Chondrocyte (in vitro differentiated cells): ENCODE results near the gene ZFR2. TPM values are rescaled to one million over a fixed set of nuclear protein-coding genes. Genes with fewer than 3 reads are reported as not detected.

Experiments used
- DNase-seq: peaks from one replicate; pipeline ENCODE4 v3.0.0; 2021; ENCODE audit warnings: mixed read lengths, low spot score
- H3K27ac Mint-ChIP-seq: one replicate; pipeline ENCODE4 v1.8.0; 2021; ENCODE audit warnings: mild to moderate bottlenecking, moderate library complexity, mixed read lengths; ENCODE audit not compliant: unreplicated experiment
- H3K27me3 Mint-ChIP-seq: 2 replicates; pipeline ENCODE4 v1.8.0; 2021; ENCODE audit warnings: low read depth, mixed read lengths
- H3K36me3 Mint-ChIP-seq: 2 replicates; pipeline ENCODE4 v1.8.0; 2021; ENCODE audit warnings: low read depth, mixed read lengths
- H3K4me1 Mint-ChIP-seq: 2 replicates; pipeline ENCODE4 v1.8.0; 2021; ENCODE audit warnings: low read depth, mild to moderate bottlenecking, mixed read lengths
- H3K4me3 Mint-ChIP-seq: one replicate; pipeline ENCODE4 v1.8.0; 2021; ENCODE audit warnings: mild to moderate bottlenecking, moderate library complexity, mixed read lengths; ENCODE audit not compliant: unreplicated experiment
- H3K9me3 Mint-ChIP-seq: 2 replicates; pipeline ENCODE4 v1.8.0; 2021; ENCODE audit warnings: low read depth, mixed read lengths
- total RNA-seq: library from RNA; stranded (reverse); gene quantifications from 3 replicates; pipeline ENCODE4 v1.2.1, GENCODE V29; 2021
- TF ChIP-seq, protein P1 (sequence below): fragments of 200-600 bp; sonication (generic); IDR thresholded peaks from 2 replicates; pipeline ENCODE4 v1.5.0; 2021; ENCODE audit warnings: antibody characterized with exemption, mild to moderate bottlenecking, moderate library complexity

ZFR2 gene
- total RNA-seq, 1 donor from 2014 or later, result not detected

DNA sequence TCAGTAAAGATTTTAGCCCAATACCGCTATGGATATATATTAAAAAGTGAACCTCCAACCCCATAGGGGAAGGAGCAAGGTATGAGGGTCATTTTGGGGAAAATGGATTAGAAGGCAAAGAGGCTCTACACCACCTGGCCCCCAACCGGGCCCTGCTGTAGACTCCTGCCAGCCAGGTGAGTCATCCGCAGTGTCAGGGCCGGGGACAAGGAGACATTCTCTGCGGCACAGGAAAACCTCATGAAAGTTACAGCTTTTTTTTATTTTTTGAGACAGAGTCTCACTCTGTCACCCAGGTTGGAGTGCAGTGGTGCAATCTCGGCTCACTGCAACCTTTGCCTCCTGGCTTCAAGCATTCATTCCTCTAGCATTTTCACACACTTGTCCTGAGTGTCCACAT, 32.0 kb downstream of the ZFR2 start:
- Mint-ChIP-seq H3K9me3 (no peaks in the 10 kb centered on the region), H3K36me3 (no peaks in the 10 kb centered on the region), H3K4me1 (no peaks in the 10 kb centered on the region), H3K4me3 (no peak overlapping the region), H3K27me3 (peaks cover 43% of the 10 kb centered on the region), H3K27ac (no peak overlapping the region)
- no peak for DNase-seq
- TF ChIP-seq, protein P1, sequence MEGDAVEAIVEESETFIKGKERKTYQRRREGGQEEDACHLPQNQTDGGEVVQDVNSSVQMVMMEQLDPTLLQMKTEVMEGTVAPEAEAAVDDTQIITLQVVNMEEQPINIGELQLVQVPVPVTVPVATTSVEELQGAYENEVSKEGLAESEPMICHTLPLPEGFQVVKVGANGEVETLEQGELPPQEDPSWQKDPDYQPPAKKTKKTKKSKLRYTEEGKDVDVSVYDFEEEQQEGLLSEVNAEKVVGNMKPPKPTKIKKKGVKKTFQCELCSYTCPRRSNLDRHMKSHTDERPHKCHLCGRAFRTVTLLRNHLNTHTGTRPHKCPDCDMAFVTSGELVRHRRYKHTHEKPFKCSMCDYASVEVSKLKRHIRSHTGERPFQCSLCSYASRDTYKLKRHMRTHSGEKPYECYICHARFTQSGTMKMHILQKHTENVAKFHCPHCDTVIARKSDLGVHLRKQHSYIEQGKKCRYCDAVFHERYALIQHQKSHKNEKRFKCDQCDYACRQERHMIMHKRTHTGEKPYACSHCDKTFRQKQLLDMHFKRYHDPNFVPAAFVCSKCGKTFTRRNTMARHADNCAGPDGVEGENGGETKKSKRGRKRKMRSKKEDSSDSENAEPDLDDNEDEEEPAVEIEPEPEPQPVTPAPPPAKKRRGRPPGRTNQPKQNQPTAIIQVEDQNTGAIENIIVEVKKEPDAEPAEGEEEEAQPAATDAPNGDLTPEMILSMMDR, result no peak

DNA sequence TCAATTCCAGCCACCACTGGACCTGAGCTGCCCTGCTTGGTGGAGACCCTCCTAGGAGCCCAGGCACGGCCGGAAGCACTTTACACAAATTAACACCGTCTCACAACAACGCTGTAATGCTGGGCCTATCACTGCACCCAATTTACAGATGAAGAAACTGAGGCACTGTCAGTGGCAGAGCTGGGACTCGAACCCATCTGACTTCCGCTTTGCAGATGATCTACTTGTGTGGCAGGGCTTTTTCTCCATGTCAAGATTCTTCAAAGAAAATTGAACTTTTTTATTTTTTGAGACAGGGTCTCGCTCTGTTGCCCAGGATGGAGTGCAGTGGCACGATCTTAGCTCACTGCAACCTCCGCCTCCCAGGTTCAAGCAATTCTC, 33.8 kb downstream of the ZFR2 start:
- Mint-ChIP-seq H3K27me3 (peaks cover 51% of the 10 kb centered on the region), H3K4me1 (no peaks in the 10 kb centered on the region), H3K27ac (no peak overlapping the region), H3K9me3 (no peaks in the 10 kb centered on the region), H3K4me3 (no peak overlapping the region), H3K36me3 (no peaks in the 10 kb centered on the region)
- no peak for DNase-seq
- TF ChIP-seq, protein P1, result no peak

DNA sequence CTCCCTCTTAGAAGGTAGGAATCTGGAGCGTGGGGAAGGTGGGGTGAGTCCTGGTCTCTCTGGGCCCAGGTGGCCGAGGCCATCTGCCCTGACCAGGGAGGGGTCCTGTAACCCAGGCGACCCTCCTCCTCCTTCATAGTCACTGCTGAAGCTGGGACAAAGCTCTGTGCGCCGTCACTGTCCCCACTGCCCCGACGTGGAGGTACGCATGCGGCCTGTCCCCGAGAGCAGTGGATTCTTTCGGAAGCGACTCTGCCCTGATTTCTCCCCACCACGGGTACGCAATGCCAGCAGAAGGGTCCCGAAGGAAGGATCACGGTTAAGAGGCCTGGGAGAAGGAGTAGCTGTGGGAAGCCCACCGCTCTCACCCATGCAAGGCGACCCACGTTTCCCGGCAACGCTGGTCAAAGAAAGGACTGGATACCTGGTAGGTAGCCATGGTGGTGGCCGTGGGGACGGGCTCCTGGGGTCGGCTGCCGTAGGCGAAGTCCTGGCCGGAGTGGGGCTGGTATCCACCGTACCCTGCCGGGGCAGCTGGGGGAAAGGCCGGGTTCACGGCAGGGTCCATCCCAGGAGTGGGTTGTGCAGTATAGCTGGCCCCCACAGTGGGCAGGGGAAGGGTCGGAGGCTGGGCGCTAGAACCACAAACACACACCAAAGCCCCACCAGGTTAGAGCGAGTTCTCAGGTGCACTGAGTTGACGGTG, 34.3 kb downstream of the ZFR2 start:
- Mint-ChIP-seq H3K4me1 (no peaks in the 10 kb centered on the region), H3K27ac (no peak overlapping the region), H3K4me3 (no peak overlapping the region), H3K9me3 (no peaks in the 10 kb centered on the region), H3K36me3 (no peaks in the 10 kb centered on the region), H3K27me3 (peaks cover 47% of the 10 kb centered on the region)
- TF ChIP-seq, protein P1, result no peak
- no peak for DNase-seq

DNA sequence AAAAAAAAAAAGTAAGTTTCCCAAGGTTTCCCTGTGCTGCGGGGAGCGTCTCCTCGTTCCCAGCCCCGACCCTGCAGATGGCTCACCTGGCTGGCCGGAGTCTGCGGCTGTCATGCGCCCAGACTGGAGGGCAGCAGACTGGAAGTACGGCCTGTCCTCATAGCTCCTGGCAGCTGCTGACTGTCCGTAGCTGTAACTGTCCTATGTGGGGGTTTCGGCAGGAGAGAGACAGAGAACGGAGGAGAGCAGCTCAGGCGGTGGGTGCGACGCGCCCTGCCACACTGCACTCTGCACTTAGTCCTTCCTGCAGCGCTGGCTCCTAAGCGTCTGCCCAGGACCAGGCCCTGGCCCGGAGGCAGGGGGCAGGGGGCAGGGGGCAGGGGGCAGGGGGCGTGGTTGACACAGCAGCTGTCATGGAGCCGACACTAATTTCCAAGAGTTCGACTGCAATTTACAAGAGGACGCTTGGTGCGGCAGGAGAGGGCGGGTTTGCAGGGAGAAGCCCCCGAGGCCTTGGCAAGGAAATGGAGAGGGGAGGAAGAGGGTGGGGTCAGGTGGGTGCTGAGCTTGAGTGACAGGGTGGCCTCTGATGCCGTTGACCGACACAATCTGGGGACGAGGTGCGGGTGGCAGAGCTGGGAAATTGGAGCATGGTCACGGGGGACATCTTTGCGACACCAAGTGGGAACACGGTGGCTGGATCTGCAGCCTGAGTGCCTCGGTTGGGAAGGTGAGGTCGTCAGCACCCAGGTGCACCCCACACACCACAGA, 35.1 kb downstream of the ZFR2 start:
- Mint-ChIP-seq H3K9me3 (no peaks in the 10 kb centered on the region), H3K4me3 (no peak overlapping the region), H3K36me3 (no peaks in the 10 kb centered on the region), H3K4me1 (no peaks in the 10 kb centered on the region), H3K27me3 (peaks cover 47% of the 10 kb centered on the region), H3K27ac (no peak overlapping the region)
- TF ChIP-seq, protein P1, result no peak
- DNase-seq, result no peak

DNA sequence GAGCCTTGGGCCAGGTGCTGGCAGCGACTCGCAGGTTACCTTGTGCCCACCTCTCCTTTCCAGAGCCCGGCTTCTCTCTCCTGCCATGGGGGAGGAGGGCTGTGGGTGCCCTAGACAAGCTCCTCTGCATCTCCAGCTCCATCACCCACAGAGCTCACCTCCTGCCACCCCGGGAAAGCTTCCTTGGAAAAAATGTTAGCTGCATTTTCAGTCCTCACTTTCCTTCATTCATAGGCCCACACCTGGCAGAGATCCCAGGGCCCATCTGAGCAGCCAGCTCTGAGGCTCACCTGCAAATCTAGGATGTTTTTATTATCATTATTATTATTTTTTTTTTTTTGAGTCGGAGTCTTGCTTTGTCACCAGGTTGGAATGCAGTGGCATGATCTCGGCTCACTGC, 36.8 kb downstream of the ZFR2 start:
- H3K4me1 Mint-ChIP-seq, result peaks cover 7% of the 10 kb centered on the region
- H3K27me3 Mint-ChIP-seq, result peaks cover 32% of the 10 kb centered on the region
- no peak overlapping the region for H3K4me3 Mint-ChIP-seq
- no peaks in the 10 kb centered on the region for H3K36me3 Mint-ChIP-seq
- TF ChIP-seq, protein P1, result no peak
- H3K9me3 Mint-ChIP-seq, result no peaks in the 10 kb centered on the region
- no peak overlapping the region for H3K27ac Mint-ChIP-seq
- no peak for DNase-seq
